ENCODE data around the gene LRP8.

Gene LRP8

DNA sequence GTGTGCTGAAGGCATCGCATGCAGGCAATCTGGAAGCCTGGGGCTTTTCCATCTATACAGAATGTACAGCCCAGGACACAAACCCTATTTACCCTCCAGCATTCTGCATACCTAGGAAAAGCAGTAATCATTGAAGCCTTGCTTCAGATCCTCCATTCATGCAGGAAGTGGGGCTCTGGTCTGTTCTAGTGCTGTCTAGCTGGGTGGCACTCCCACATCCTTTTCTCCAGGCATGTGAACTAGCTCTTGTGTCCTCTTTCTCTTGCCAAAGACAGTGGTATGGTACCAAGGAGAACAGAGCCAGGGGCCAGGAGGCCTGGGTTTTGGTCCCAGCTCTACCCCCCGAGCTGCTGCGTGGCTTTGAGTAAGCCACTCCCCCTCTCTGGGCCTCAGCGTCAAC lies 21.7 kb downstream of the LRP8 start:
- TF ChIP-seq, protein P1, sequence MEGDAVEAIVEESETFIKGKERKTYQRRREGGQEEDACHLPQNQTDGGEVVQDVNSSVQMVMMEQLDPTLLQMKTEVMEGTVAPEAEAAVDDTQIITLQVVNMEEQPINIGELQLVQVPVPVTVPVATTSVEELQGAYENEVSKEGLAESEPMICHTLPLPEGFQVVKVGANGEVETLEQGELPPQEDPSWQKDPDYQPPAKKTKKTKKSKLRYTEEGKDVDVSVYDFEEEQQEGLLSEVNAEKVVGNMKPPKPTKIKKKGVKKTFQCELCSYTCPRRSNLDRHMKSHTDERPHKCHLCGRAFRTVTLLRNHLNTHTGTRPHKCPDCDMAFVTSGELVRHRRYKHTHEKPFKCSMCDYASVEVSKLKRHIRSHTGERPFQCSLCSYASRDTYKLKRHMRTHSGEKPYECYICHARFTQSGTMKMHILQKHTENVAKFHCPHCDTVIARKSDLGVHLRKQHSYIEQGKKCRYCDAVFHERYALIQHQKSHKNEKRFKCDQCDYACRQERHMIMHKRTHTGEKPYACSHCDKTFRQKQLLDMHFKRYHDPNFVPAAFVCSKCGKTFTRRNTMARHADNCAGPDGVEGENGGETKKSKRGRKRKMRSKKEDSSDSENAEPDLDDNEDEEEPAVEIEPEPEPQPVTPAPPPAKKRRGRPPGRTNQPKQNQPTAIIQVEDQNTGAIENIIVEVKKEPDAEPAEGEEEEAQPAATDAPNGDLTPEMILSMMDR (conservative IDR thresholded peaks at IDR 0.05): no peak
- TF ChIP-seq ZFX (IDR thresholded peaks at IDR 0.05): no peak
- no peak overlapping the region for H3K27ac ChIP-seq

GRCh38 chr1:53305650-53306049 lies 22.2 kb downstream of the LRP8 start:
- TF ChIP-seq, protein P1 (conservative IDR thresholded peaks at IDR 0.05): no peak
- no peak for TF ChIP-seq ZFX (IDR thresholded peaks at IDR 0.05)
- no peak overlapping the region for H3K27ac ChIP-seq

- no peak overlapping the region for H3K27ac ChIP-seq
- TF ChIP-seq ZFX (IDR thresholded peaks at IDR 0.05): no peak
- TF ChIP-seq, protein P1 (conservative IDR thresholded peaks at IDR 0.05): no peak
These were observed 23.3 kb downstream of the LRP8 start for GRCh38 chr1:53304527-53304926.

- no peak for TF ChIP-seq ZFX (IDR thresholded peaks at IDR 0.05)
- TF ChIP-seq, protein P1 (conservative IDR thresholded peaks at IDR 0.05): no peak
- no peak overlapping the region for H3K27ac ChIP-seq
These were observed 23.9 kb downstream of the LRP8 start for GRCh38 chr1:53303726-53304515.

- TF ChIP-seq ZFX (IDR thresholded peaks at IDR 0.05): no peak
- TF ChIP-seq, protein P1 (conservative IDR thresholded peaks at IDR 0.05): no peak
- no peak overlapping the region for H3K27ac ChIP-seq
These were observed 24.6 kb downstream of the LRP8 start for GRCh38 chr1:53303243-53303642.

DNA sequence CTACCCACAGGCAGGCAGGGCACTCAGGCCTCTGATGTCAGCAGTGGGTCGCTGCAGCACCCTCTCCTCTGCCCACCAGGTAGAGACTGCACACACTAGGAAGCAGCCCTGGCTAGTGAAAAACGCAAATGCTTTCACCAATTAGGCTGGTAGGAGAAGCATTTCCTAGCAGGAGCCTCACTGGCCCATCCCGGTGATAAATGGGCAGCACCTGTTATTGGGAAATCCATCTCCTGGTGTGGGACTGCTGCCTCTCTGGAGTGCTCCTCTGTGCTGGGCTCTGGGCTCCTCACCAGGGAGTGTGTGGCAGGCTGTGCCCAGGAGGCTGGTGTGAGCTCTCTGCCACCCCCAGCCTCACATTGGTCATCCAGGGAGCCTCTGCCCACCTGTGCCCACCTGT lies 28.6 kb downstream of the LRP8 start:
- H3K27ac ChIP-seq: no peak overlapping the region
- no peak for TF ChIP-seq ZFX (IDR thresholded peaks at IDR 0.05)
- TF ChIP-seq, protein P1 (conservative IDR thresholded peaks at IDR 0.05): no peak

DNA sequence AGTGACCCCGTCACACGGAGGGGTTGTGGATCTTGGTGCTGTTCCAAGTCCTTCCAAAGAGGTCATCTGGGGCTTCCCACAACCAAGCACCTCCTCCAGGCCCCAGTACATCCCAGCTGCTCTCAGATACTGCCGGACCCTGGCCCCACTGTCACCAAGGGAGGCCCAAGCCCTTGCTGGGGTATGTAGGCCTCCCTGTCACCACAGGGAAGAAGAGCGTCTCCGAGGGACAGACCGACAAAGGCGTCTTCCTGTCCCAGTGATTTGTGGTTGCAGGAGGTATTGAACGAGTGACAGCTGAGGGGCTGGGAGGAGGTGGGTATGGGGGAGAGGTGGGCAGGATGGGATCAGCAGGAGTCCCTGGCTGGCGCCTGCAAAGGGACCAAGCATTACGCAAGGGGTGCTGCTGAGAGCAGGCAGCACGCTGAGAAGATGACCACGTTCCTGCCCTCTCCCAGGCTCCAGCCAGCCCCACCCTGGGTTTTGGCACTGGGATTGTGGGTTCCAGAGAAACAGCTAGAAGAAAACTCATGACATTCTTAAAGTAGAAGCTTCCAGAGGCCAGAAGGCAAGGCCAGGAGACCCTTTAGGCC lies 29.7 kb downstream of the LRP8 start:
- TF ChIP-seq, protein P1 (conservative IDR thresholded peaks at IDR 0.05): no peak
- no peak for TF ChIP-seq ZFX (IDR thresholded peaks at IDR 0.05)
- no peak overlapping the region for H3K27ac ChIP-seq
